Natural killer cell (primary cell): Measurements from ENCODE around the gene PRR33. TPM values are rescaled to one million over a fixed set of nuclear protein-coding genes. Genes with fewer than 3 reads are reported as not detected.

Source experiments
- ATAC-seq, 3 donors: fragments of 150-1000 bp in 2 of 3; fragments of 200-7000 bp in 1 of 3; cut with Tn5 transposase; 1 replicate in 1 of 3; 2 replicates in 2 of 3; pipeline ENCODE4 v1.10.0; 2021; ENCODE audit warnings: mild to moderate bottlenecking in 2 of 3, moderate library complexity in 2 of 3
- DNase-seq, 2 donors: peaks; one replicate each; pipeline versions ENCODE4 v3.0.0 to v3.0.0-alpha.2; 2013 to 2021; ENCODE audit warnings: mixed read lengths in 1 of 2
- H3K27ac ChIP-seq: one replicate; pipeline ENCODE4 v1.5.1; 2013; ENCODE audit warnings: mild to moderate bottlenecking, low read length
- H3K27me3 ChIP-seq: one replicate; pipeline ENCODE4 v1.6.1; 2013; ENCODE audit warnings: low read length; ENCODE audit not compliant: control insufficient read depth, insufficient read depth
- H3K36me3 ChIP-seq: one replicate; pipeline ENCODE4 v1.6.1; 2013; ENCODE audit warnings: low read length; ENCODE audit not compliant: control insufficient read depth, insufficient read depth
- H3K4me1 ChIP-seq: one replicate; pipeline ENCODE4 v1.6.1; 2013; ENCODE audit warnings: low read length; ENCODE audit not compliant: control insufficient read depth, insufficient read depth
- H3K4me3 ChIP-seq: one replicate; pipeline ENCODE4 v1.5.1; 2013; ENCODE audit warnings: low read length
- H3K9me3 ChIP-seq: one replicate; pipeline ENCODE4 v1.6.1; 2013; ENCODE audit warnings: low read length; ENCODE audit not compliant: control insufficient read depth, insufficient read depth
- H3K27ac Mint-ChIP-seq, 2 donors: one replicate each; pipeline ENCODE4 v1.8.0; 2022; ENCODE audit warnings: mild to moderate bottlenecking in 2 of 2, mixed read lengths in 2 of 2, moderate library complexity in 1 of 2
- H3K27me3 Mint-ChIP-seq, 2 donors: one replicate each; pipeline ENCODE4 v1.8.0; 2022; ENCODE audit warnings: low read depth in 2 of 2, mixed read lengths in 2 of 2
- H3K36me3 Mint-ChIP-seq: one replicate; pipeline ENCODE4 v1.8.0; 2022; ENCODE audit warnings: mixed read lengths
- H3K4me1 Mint-ChIP-seq, 2 donors: one replicate each; pipeline ENCODE4 v1.8.0; 2022; ENCODE audit warnings: mixed read lengths in 2 of 2
- H3K4me3 Mint-ChIP-seq: one replicate; pipeline ENCODE4 v1.8.0; 2022; ENCODE audit warnings: mild to moderate bottlenecking, moderate library complexity, mixed read lengths
- H3K9me3 Mint-ChIP-seq, 2 donors: one replicate each; pipeline ENCODE4 v1.8.0; 2022; ENCODE audit warnings: mixed read lengths in 2 of 2
- CTCF ChIP-seq: fragments of 200-600 bp; IDR thresholded peaks from one replicate; pipeline ENCODE4 v1.8.0; 2022; ENCODE audit warnings: antibody characterized with exemption
- WGBS: methylation state at CpG from one replicate; pipeline ENCODE4 v1.1.7; 2013; ENCODE audit warnings: missing lambda C conversion rate; ENCODE audit not compliant: insufficient coverage; 5-methylcytosine and 5-hydroxymethylcytosine counted together
- intact Hi-C: fragments of 100-400 bp; cut with micrococcal nuclease; formaldehyde crosslinking; loops from one replicate; pipeline ENCODE4 v1.14.2; 2022
- total RNA-seq, 4 donors: library from RNA; stranded (reverse); fragments of 120-200 nt in 1 of 4; gene quantifications; one replicate each; pipeline versions ENCODE4 v1.2.3 to v1.2.4, GENCODE V29; 2013 to 2022

Gene PRR33
- total RNA-seq, 3 donors from 2014 or later (not counting 1 experiment from before 2014, with no cell fraction given) = 0.14 to 0.32 TPM; not detected in 1

GRCh38 chr11:1839204-1839923 is 52.3 kb downstream of the PRR33 start:
- TF ChIP-seq CTCF = no peak
- no peak for ATAC-seq
- Mint-ChIP-seq H3K4me1 (peaks cover 13 to 37% of the 10 kb centered on the region in 2 donors), H3K36me3 (no peaks in the 10 kb centered on the region), H3K4me3 (peak overlapping the region; percentile 35), H3K9me3 (no peaks in the 10 kb centered on the region), H3K27ac (peak overlapping the region in 1 of 2 donors; percentile 75), H3K27me3 (peaks cover 0 to 3% of the 10 kb centered on the region in 2 donors)
- intact Hi-C loops = no loop called here
- peak in 1 of 2 donors; percentile 9 for DNase-seq
- Histone ChIP-seq H3K9me3 (no peaks in the 10 kb centered on the region), H3K27ac (peak overlapping the region; percentile 47), H3K4me3 (no peak overlapping the region), H3K36me3 (no peaks in the 10 kb centered on the region), H3K27me3 (no peaks in the 10 kb centered on the region), H3K4me1 (peaks cover 68% of the 10 kb centered on the region)
- WGBS = 54% methylated on average over 6 of the region's 12 CpGs

- Mint-ChIP-seq H3K4me3 (peak within 1 kb of the TSS; percentile 35), H3K27me3 (peaks cover 0 to 3% of the 10 kb centered on the region in 2 donors), H3K9me3 (no peaks in the 10 kb centered on the region), H3K36me3 (no peaks in the 10 kb centered on the region), H3K27ac (peak within 1 kb of the TSS in 1 of 2 donors; percentile 75), H3K4me1 (peaks cover 7 to 29% of the 10 kb centered on the region in 2 donors)
- TF ChIP-seq CTCF = no peak
- Histone ChIP-seq H3K4me3 (no peak within 1 kb of the TSS), H3K36me3 (no peaks in the 10 kb centered on the region), H3K9me3 (no peaks in the 10 kb centered on the region), H3K4me1 (peaks cover 60% of the 10 kb centered on the region), H3K27me3 (no peaks in the 10 kb centered on the region), H3K27ac (peak within 1 kb of the TSS; percentile 47)
- intact Hi-C loops = no loop called here
- DNase-seq (no peak), ATAC-seq (no peak)
- WGBS = 93% methylated on average over 32 of the region's 32 CpGs
Measured at GRCh38 chr11:1838426-1839144, 53.1 kb downstream of the PRR33 start, which contains the start of gene TNNI2. TNNI2 (plus strand) TSS chr11:1838981; CDS start chr11:1839697, 716 bp downstream.

Other genes with a start within 250 kb of the PRR33 start
- not detected for gene KRTAP5-6, start 194.7 kb downstream of the PRR33 start, total RNA-seq
- 1 to 10 TPM; 5.5 to 8.1 (median 6.5) TPM for gene IFITM10, start 141.3 kb downstream of the PRR33 start, total RNA-seq
- gene CTSD, start 128.0 kb downstream of the PRR33 start, total RNA-seq = 100 to 1,000 TPM; 388 to 446 (median 415) TPM
- gene SYT8, start 56.9 kb downstream of the PRR33 start, total RNA-seq = not detected
- 1 to 10 TPM; 1.2 to 5.4 (median 3.6) TPM for gene TNNI2, start 52.9 kb downstream of the PRR33 start, total RNA-seq
- gene LSP1, start 38.8 kb downstream of the PRR33 start, total RNA-seq = 100 to 1,000 TPM; 487 to 595 (median 536) TPM
- 10 to 100 TPM; 15.8 to 27.9 (median 26.2) TPM for gene TNNT3, start 27.8 kb upstream of the PRR33 start, total RNA-seq
- gene MRPL23, start 55.4 kb upstream of the PRR33 start, total RNA-seq = 10 to 100 TPM; 31.2 to 35.4 (median 32.8) TPM
- not detected for gene H19, start 105.9 kb upstream of the PRR33 start, total RNA-seq
- gene IGF2, start 247.5 kb upstream of the PRR33 start, total RNA-seq = not detected